ENCODE measurements around the gene CYB561. TPM values are rescaled to one million over a fixed set of nuclear protein-coding genes. Genes with fewer than 3 reads are reported as not detected.

Gene CYB561
- total RNA-seq, 4 donors from 2014 or later = 2.2 to 6.5 (median 3.9) TPM

DNA sequence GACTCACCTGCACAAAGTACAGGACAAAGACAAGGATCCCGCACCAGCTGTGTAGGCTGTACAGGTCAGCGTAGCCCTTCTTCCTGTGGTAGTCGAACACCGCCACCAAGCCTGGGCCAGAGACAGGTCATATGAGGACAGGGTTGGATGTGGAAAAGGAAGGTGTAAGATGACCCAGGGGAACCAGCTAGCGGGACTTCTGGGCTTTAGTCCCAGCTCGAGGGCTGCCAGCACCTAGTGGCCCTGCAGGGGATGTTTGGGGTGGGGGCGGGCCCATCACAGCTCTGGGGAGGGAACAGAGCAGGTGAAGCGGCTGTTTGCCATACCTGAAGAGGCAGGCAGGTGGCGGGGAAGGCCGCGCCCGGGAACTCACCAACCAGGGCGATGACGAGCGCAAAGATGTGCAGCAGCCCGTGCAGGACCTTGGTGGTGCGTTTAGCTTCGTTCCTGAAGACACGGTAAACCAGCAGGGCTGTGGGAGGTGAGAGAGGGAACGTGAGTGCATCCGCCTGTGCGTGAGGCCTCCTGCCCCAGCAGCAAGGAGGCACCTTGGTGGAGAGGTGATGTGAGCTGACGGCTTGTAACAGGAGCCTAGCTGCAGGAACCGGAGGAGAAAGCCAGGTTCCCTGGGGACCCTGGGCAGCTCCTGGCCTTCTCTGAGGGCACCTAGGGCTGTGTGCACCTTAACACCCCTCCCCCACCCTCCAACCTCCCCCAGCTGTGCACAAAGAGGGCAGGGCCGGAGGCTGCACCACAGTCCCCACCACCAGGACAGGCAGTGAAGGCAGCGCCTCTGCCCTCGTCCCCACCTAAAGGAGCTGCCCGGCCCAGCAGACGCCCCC is 10.2 kb downstream of the CYB561 start:
- no peaks in the 10 kb centered on the region for H3K9me3 ChIP-seq
- peak overlapping the region in 3 of 4 donors; percentile 0 to 57 (median 51) for H3K27ac ChIP-seq
- peak in 1 of 2 donors; percentile 57 for ATAC-seq
- no peak for TF ChIP-seq POLR2A (IDR thresholded peaks at IDR 0.05)
- TF ChIP-seq, protein P1, sequence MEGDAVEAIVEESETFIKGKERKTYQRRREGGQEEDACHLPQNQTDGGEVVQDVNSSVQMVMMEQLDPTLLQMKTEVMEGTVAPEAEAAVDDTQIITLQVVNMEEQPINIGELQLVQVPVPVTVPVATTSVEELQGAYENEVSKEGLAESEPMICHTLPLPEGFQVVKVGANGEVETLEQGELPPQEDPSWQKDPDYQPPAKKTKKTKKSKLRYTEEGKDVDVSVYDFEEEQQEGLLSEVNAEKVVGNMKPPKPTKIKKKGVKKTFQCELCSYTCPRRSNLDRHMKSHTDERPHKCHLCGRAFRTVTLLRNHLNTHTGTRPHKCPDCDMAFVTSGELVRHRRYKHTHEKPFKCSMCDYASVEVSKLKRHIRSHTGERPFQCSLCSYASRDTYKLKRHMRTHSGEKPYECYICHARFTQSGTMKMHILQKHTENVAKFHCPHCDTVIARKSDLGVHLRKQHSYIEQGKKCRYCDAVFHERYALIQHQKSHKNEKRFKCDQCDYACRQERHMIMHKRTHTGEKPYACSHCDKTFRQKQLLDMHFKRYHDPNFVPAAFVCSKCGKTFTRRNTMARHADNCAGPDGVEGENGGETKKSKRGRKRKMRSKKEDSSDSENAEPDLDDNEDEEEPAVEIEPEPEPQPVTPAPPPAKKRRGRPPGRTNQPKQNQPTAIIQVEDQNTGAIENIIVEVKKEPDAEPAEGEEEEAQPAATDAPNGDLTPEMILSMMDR (IDR thresholded peaks at IDR 0.05 in 4 of 5, conservative IDR thresholded peaks at IDR 0.05 in 1 of 5) = no peak
- peak in 1 of 2 donors; percentile 36 for DNase-seq
- H3K4me1 ChIP-seq = peaks cover 17 to 21% of the 10 kb centered on the region in 2 donors
- H3K4me3 ChIP-seq = no peak overlapping the region
- H3K36me3 ChIP-seq = no peaks in the 10 kb centered on the region
- H3K27me3 ChIP-seq = no peaks in the 10 kb centered on the region
- intact Hi-C loops (cut with DNase I; ENCODE audit: low total_unique reads) (no loop called here), in situ Hi-C loops (cut with MboI; ENCODE audit: low sequenced_read_pairs in 4 of 4) (loop anchor here in 2 of 4 donors (10.0 to 25.0 kb wide), 3 partner anchors 49 to 401 kb away; partner anchors contain the start of genes FTSJ3 (in 1 of the 2), LIMD2 (in 1 of the 2), PSMC5 (in 1 of the 2) and SMARCD2 (in 1 of the 2))

DNA sequence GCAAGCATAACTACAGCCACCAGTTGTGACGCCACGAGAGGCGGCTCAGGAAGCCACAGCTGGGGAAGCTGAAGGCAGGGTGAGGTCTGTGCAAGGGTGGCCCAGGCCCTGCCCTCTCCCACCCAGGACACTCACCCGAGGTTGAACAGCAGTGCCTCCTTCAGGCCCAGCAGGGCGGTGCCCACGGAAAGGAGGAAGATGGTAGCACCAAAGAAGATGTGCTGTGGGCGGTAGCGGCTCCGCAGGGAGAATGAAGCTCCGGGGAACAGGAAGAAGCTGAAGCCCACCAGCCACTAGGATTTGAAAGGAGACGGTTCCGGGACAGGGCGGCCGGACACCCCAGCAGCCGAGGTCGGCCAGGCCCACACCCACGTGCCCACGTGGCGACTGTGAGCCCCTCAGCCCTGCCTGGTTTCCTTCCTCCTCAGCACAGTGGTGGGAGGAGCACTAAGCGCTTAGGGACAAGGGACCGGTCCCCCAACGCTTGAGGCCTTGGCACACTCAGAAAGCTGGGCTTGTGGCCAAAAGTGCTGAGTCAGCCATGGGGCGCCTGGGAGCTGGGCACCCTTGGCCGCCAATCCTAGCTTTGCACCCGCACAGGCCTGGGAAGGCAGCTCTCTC is 11.0 kb downstream of the CYB561 start:
- Histone ChIP-seq H3K4me1 (peaks cover 17 to 21% of the 10 kb centered on the region in 2 donors), H3K27ac (peak overlapping the region; percentile 51 to 66 (median 58)), H3K9me3 (no peaks in the 10 kb centered on the region), H3K4me3 (no peak overlapping the region), H3K36me3 (no peaks in the 10 kb centered on the region), H3K27me3 (no peaks in the 10 kb centered on the region)
- ATAC-seq (peak in 1 of 2 donors; percentile 47), DNase-seq (peak in 1 of 2 donors; percentile 41)
- no peak for TF ChIP-seq POLR2A (IDR thresholded peaks at IDR 0.05)
- TF ChIP-seq, protein P1 (IDR thresholded peaks at IDR 0.05 in 4 of 5, conservative IDR thresholded peaks at IDR 0.05 in 1 of 5) = no peak
- in situ Hi-C loops (cut with MboI; ENCODE audit: low sequenced_read_pairs in 4 of 4) = loop anchor here in 2 of 4 donors (10.0 to 25.0 kb wide), 3 partner anchors 50 to 402 kb away; partner anchors contain the start of genes FTSJ3 (in 1 of the 2), LIMD2 (in 1 of the 2), PSMC5 (in 1 of the 2) and SMARCD2 (in 1 of the 2)
- intact Hi-C loops (cut with DNase I; ENCODE audit: low total_unique reads) = no loop called here

DNA sequence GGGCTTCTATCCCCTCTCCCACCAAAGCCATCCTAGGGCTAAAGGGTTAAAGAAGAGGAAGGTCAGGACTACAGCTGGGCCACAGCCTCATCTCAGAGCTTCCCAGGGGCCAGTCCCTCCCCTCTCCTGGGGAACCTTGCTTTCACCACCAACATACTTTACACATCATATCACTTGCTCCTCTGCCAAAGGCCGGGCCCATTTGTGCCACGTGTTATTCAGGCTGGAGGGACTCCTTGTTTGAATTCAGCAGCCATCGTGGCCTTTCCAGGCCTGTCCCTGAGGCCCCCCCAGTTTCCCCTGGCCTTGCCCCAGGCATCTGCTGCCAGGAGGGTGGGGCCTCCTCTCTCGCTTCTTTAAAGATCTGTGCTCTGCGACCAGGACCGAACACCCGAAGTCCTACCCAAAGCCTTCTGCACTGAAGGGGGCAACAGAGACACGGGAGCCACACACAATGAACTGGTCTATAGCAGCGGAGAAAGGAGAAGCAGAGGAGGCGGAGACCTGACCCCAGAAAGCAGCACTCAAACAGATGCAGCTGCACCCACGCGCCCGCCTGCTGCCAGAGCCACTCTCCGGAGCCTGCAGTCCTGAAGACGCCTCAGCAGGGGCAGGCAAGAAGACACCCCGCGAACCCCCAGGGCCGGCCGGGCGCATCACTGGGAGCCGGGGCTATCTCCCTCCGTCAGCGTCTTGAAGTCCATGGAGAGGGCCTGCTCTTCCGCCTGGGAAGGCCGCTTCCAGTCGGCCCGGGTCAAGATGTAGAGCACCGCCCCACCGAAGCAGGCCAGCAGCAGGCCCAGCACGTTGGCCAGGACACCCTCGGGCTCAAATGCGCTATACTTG is 12.1 kb downstream of the CYB561 start:
- intact Hi-C loops (cut with DNase I; ENCODE audit: low total_unique reads) = no loop called here
- Histone ChIP-seq H3K36me3 (no peaks in the 10 kb centered on the region), H3K9me3 (no peaks in the 10 kb centered on the region), H3K4me3 (no peak overlapping the region), H3K27me3 (no peaks in the 10 kb centered on the region), H3K27ac (peak overlapping the region; percentile 51 to 66 (median 58)), H3K4me1 (peaks cover 17 to 21% of the 10 kb centered on the region in 2 donors)
- DNase-seq (peak; percentile 53 to 82), ATAC-seq (peak; percentile 68 to 74)
- in situ Hi-C loops (cut with MboI; ENCODE audit: low sequenced_read_pairs in 4 of 4) = loop anchor here in 2 of 4 donors (10.0 to 25.0 kb wide), 3 partner anchors 51 to 403 kb away; partner anchors contain the start of genes FTSJ3 (in 1 of the 2), LIMD2 (in 1 of the 2), PSMC5 (in 1 of the 2) and SMARCD2 (in 1 of the 2)
- TF ChIP-seq, protein P1 (IDR thresholded peaks at IDR 0.05 in 4 of 5, conservative IDR thresholded peaks at IDR 0.05 in 1 of 5) = no peak
- TF ChIP-seq POLR2A (IDR thresholded peaks at IDR 0.05) = no peak
